ENCODE measurements around the gene RAB3D. TPM values are rescaled to one million over a fixed set of nuclear protein-coding genes. Genes with fewer than 3 reads are reported as not detected.

Gene RAB3D
- total RNA-seq, result 24.9 TPM

DNA sequence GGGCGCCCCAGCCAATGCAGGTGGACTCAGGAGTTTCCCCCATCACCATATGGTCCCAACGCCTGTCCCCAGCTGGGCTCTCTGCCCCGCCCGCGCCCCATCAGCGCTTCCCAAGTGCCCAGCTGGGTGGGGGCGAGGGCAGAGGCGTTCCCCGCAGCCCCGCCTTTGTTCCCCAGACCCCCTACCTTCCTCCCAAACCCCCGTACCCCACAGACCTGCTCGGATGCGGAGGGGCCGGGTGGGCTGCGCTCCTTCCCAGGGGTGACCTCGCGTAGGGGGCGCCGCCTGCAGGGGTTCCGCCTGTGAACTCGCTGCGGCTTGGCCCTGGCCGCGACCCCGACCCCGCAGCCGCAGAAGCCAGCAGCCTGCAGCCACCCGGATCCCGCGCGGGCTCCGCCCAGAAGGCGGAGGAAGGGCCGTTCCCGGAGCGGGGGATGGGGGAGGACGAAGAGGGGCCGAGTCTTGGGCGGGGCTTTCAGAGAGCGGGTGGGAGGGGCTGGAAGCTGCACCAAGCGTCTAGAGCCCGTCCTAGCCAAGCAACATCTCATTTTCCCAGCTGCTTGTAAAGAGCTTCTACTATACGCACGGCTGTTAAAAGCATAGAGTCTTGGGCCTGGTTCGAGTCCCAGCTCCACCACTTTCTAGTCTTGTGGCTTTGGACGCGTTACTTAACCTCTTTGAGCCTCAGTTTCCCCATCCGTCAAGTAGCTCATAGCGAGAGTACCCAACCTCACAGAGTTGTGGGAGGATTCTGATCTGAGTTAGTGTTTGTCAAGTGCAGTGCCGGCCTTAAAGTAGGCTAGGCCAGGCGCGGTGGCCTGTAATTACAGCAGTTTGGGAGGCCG lies at the start of gene RAB3D:
TSS of gene RAB3D (minus strand) at position 404 of the 845 bp plus-strand sequence. CDS start 2,258 bp downstream, outside the sequence.

GRCh38 chr19:11374433-11375142 lies 35.1 kb upstream of the RAB3D start, which contains the start of gene SWSAP1:
Gene SWSAP1, plus strand, starts transcription at chr19:11374666. Its CDS starts 15 bp downstream, at chr19:11374681.

GRCh38 chr19:11355160-11356073 lies 16.0 kb upstream of the RAB3D start, which contains the start of gene PLPPR2:
Gene PLPPR2, plus strand, starts transcription at chr19:11355432. Its CDS starts 2,242 bp downstream, at chr19:11357674.

DNA sequence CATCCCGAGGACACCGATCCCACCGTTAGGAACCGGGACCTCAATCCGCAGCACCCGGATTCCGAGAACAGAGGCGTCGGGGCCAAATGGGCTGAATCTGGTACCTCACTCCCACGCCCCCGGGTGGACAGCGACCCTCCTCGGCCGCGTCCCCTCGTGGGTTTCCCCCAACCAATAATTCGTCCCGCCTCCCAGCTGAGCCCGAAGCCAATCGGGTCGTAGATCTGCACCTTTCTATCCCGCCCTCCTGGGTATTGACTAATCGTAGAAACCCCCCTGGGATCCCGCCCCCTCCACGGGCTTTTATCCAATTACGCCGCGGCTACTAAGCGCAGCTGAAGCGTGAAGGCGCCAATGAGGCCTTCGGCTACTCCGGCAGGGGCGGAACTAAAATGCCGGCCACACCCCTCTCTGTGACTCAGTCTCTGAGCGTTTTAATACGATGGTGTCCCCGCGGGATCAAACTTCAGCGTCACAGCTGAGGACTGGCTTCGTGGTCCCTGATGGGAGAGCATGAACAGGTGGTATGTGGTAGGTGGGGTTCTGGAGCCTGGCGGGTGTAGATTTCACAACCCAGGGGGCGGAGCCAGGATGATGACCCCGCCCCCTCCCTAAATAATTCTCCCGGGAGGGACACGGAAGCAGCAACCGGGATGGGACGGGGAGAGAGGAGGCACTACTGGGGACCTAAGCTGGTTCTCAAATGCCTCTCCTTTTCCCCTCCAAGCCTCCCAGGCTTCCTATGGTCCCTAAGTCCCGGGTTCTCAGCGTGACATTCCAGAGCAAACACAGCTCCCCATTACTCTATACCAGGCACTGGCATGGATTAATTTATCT lies 6.9 kb upstream of the RAB3D start, which contains the start of the genes CCDC159 and TMEM205:
TSS of gene CCDC159 (plus strand) at position 416 of the 837 bp plus-strand sequence. CDS start at position 504, 88 bp downstream.
TSS of gene TMEM205 (minus strand) at position 165 of the 837 bp plus-strand sequence. CDS start 649 bp downstream, outside the sequence.

DNA sequence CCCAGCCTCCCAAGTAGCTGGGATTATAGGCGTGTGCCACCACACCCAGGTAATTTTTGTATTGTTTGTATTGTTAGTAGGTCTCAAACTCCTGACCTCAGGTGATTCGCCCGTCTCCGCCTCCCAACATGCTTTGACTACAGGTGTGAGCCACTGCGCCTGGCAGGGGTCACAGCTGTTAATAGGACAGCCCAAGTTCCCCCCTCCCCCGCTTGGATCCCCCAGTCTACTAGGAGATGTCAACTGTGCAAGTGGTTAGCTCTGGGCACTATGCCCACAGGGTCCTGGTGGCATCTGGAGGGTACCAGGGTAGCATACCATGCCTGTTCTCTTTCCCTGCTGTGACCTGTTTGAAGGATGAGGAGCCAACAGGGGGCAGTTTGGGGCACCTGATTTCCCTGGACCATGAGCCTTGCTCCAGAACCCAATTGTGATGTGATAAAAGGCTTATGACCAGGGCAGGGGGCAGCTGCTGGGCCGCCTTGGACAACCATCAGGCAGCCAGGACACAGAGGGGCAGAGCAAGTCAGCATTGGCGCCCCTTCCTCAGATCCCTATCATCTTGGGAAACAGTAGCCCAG lies 43.7 kb downstream of the RAB3D start, which contains the start of gene TSPAN16:
TSS of gene TSPAN16 (plus strand) at position 496 of the 581 bp plus-strand sequence. CDS start 138 bp downstream, outside the sequence.

Other genes starting within 250 kb of the RAB3D start
- gene SPC24, start 183.9 kb downstream of the RAB3D start, total RNA-seq, result 28.0 TPM
- 170 TPM for gene KANK2, start 142.1 kb downstream of the RAB3D start, total RNA-seq
- gene ANGPTL8, start 100.0 kb downstream of the RAB3D start, total RNA-seq, result 2.6 TPM
- 69.7 TPM for gene DOCK6, start 77.1 kb downstream of the RAB3D start, total RNA-seq
- gene TSPAN16, start 43.5 kb downstream of the RAB3D start, total RNA-seq, result not detected
- gene TMEM205, start 6.6 kb upstream of the RAB3D start, total RNA-seq, result 113 TPM
- gene CCDC159, start 6.9 kb upstream of the RAB3D start, total RNA-seq, result 15.6 TPM
- 17.1 TPM for gene PLPPR2, start 15.8 kb upstream of the RAB3D start, total RNA-seq
- gene SWSAP1, start 35.0 kb upstream of the RAB3D start, total RNA-seq, result 2.1 TPM
- 14.8 TPM for gene EPOR, start 44.7 kb upstream of the RAB3D start, total RNA-seq
- 46.8 TPM for gene RGL3, start 79.7 kb upstream of the RAB3D start, total RNA-seq
- 0.64 TPM for gene ODAD3, start 95.5 kb upstream of the RAB3D start, total RNA-seq
- 165 TPM for gene PRKCSH, start 96.0 kb upstream of the RAB3D start, total RNA-seq
- gene ELAVL3, start 141.4 kb upstream of the RAB3D start, total RNA-seq, result 0.18 TPM
- gene ZNF653, start 166.2 kb upstream of the RAB3D start, total RNA-seq, result 10.5 TPM
- 49.9 TPM for gene ECSIT, start 189.5 kb upstream of the RAB3D start, total RNA-seq
- 8.5 TPM for gene CNN1, start 199.2 kb upstream of the RAB3D start, total RNA-seq
- 24.9 TPM for gene ELOF1, start 219.6 kb upstream of the RAB3D start, total RNA-seq
- gene ACP5, start 238.0 kb upstream of the RAB3D start, total RNA-seq, result 10.0 TPM